Muscle of back (tissue), 11 donors: ENCODE measurements around the gene SMARCD2. TPM values are rescaled to one million over a fixed set of nuclear protein-coding genes. Genes with fewer than 3 reads are reported as not detected.
A peak's percentile ranks its signal among the peaks of the same experiment; 100 is the strongest.

ENCODE experiments used
- DNase-seq, 3 donors: peaks; one replicate each; pipeline versions ENCODE4 v3.0.0 to v3.0.0-alpha.2; 2013
- polyA plus RNA-seq, 10 donors: library from polyadenylated mRNA; unstranded; fragments of 120-200 nt; gene quantifications; one replicate each; pipeline ENCODE4 v1.2.1, GENCODE V29; 2013; ENCODE audit not compliant: insufficient read length in 10 of 10

Gene SMARCD2
- polyA plus RNA-seq, 10 donors, result 26.3 to 45.2 (median 30.7) TPM

DNA sequence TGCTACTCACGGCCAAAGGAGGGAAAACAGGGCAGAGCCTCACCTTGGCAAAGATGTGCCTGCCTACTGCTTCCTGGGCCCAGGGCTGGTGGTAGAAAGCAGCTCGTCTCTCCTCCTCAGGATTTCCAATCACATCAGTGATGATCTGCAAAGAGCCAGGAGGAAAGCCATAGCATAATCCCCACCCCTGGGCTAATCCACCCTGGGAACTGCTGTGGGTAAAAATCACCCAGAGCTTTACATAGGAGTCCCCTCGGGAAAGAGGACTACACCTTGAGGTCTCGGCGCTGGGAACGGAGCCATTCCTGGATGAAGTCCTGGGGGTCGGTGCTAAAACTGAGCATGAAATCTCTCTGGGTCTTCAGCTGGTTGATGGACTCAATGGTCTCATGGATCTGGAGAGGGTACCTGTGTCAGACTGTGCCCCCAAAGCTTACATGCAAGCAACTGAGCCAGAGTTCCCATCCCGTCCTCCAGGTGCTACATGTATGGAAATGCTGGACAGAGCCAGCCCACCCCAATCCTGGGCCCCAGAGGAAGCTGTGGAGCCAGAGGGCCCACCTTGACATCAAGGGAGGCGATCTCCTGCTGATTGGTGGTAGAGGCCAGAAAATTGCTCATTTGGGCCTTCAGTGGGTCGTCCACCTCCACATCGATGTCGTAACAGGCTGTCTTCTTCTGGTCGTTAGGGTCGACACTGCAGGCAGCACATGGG is 9.3 kb downstream of the SMARCD2 start:
- no peak for DNase-seq

DNA sequence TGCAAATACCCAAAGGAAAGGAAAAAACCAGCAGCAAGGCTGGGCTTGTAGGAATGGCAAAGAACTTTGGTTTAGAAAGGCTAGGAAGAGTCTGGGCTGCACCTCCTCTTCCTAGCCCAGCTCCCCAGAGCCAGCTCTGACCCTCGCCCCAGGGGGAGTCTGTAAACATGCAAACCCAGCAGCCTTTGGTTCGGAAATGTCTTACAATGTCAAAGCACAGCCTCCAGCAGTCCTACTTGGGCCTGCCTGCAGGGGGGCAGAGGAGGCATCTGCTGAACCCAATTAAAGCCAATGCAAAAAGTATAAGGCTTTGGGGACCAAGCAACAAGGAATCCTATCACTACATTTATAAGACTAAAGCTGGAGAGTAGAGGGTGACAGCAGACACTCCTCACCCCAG is 10.0 kb downstream of the SMARCD2 start:
- no peak for DNase-seq

DNA sequence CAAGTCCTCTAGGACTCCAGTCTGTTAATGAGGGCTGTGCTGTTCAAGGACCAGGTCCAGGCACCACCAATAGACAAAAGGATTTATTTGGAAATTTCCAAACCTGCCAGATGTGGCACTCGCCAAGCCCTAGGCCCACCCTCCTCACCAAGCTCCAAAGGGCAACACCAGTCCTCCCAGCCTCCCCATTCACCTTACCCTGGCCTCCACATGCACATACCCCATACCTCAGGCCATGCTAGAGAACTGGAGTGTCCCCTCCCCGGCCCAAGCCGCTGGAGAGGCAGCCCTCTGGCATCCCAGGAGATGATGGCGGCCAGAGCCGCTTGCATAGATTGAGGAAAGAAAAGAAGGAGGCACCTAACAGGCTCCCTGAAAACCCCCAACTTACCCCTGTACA is 10.5 kb downstream of the SMARCD2 start:
- no peak for DNase-seq

GRCh38 chr17:63831505-63831904 is 11.0 kb downstream of the SMARCD2 start:
- DNase-seq, result no peak

DNA sequence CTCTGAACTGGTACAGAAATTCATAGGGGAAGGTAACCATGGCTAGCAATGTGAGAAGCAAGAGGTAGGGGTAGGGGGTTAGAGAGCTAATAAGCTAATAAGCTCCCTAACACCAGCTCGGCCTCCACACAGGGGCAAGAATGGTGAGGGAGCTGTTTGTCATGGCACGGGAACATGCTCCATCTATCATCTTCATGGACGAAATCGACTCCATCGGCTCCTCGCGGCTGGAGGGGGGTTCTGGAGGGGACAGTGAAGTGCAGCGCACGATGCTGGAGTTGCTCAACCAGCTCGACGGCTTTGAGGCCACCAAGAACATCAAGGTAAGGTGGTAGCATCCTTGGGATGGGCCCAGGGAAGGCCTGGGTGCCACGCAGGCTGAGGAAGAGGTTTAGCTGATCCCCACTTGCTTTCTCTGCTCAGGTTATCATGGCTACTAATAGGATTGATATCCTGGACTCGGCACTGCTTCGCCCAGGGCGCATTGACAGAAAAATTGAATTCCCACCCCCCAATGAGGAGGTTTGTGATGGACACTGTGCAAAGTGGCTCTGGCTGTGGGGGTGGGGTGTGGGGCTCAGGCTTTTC is 11.5 kb downstream of the SMARCD2 start:
- no peak for DNase-seq

DNA sequence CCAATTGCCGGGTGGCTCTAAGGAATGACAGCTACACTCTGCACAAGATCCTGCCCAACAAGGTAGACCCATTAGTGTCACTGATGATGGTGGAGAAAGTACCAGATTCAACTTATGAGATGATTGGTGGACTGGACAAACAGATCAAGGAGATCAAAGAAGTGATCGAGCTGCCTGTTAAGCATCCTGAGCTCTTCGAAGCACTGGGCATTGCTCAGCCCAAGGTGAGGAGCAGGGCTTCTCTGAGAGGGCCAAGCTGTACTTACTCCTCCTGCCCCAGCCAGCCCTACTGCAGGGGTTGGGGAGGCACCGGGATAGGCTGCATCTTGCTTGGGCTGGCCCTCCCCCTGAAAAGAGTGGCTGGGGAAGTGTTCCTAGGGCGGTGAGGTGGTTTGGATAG is 12.2 kb downstream of the SMARCD2 start:
- no peak for DNase-seq

- no peak for DNase-seq
These were observed 13.5 kb downstream of the SMARCD2 start for GRCh38 chr17:63828936-63829335.

DNA sequence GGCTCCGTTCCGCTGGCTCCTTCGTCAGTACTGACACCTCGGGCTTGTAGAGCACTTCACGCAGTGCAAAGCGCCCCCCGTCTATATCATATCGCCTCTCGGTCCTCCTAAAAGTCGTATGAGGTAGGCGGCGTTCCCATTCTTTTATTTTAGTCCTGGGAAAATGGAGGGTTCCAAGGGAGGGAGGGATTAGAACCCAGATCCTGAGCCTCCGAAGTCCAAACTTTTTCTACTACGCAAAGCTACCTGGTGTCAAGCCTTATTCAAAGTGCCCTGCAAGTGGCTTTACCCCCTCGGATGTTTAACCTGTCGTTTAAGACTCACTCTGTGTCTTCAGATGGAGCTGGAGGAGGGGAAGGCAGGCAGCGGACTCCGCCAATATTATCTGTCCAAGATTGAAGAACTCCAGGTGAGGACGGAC is 14.7 kb downstream of the SMARCD2 start:
- no peak for DNase-seq

DNA sequence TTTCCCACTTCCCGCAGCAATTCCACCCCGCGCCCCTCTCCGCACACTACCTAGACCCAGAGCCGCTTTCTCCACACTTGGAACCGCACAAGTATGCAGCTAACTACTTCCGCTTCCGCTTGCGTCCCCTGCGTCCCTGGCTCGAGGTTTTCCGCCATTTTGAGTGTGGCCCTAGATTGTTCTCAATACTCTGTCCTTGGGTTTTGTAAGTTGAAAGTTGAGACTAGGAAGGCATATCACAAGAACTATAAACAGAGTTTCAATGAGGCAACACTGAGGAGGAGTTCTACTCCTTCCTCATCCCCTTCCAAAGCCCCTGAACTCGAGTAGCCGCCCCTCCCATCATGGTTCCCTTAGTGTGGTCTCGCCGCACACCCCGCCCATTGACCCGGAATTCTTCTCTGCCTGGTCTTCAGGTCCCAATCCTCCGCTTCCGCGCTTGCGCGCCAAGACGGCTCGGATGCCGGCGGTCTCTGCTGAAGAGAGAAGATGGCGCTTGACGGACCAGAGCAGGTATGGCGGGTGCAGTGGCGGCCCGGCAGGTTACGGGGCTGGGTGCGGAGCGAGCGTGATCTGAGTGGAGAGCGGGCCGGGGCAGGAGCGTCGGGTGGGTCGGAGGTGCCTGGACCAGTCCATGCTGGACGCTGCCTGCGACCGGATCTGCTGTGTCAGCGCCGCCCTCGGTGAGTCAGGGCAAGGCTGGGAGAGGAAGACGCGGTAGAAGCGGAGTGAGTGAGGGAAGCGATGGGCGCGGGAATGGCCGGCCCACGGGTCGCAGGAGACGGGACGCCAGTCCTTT is 15.3 kb downstream of the SMARCD2 start, which contains the start of the genes FTSJ3 and PSMC5:
TSS of gene FTSJ3 (minus strand) at position 662 of the 799 bp plus-strand sequence. CDS start 761 bp downstream, outside the sequence.
TSS of gene PSMC5 (plus strand) at position 430 of the 799 bp plus-strand sequence. CDS start at position 490, 60 bp downstream.
- DNase-seq, result peak; percentile 96 to 99 (median 98)

DNA sequence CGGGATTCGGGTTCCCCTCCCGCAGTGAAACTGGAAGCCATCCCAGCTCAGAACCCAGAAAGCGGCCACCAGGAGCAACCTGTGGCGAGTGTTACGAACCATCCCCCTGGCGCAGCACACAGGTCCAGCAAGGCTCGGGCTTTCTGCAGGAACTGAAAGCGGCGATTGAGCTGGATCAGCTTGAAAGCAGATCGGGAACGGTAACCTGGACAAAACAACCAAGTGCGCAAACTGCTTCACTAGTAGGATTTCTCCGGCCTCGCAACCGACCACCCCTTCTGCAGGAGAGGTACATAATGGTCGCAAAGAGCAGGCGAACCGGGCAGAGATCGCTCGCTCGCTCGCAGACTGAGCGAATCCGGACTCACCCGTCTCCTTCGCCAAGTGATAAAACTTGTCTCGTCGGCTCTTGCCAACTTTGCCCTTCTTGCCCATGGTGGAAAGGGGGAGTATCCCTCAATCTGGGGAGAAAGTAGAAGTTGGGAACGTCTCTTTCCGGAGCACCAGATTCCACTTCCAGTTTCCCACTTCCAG is 15.9 kb downstream of the SMARCD2 start:
- DNase-seq, result no peak

DNA sequence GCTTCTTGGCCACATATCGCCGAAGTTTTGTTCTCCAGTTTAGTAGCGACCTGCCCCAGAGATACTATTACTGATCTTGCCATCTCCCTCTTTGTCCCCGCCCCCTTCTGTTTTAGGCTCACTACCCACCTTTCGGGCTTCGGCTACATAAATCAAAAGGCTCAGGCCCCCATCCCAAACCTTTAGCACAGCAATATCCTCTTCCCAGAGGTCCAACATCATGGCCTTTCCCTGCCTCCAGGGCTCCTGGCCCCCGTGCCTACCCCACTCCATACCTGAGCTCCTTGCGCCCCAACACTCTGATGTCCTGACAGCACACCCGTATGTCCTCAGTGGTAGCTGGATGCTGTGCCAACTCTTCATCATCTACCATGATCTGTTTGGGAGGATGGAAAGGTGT is 18.1 kb downstream of the SMARCD2 start:
- DNase-seq, result no peak

- DNase-seq, result no peak
These were observed 18.7 kb downstream of the SMARCD2 start for GRCh38 chr17:63823659-63824331.

DNA sequence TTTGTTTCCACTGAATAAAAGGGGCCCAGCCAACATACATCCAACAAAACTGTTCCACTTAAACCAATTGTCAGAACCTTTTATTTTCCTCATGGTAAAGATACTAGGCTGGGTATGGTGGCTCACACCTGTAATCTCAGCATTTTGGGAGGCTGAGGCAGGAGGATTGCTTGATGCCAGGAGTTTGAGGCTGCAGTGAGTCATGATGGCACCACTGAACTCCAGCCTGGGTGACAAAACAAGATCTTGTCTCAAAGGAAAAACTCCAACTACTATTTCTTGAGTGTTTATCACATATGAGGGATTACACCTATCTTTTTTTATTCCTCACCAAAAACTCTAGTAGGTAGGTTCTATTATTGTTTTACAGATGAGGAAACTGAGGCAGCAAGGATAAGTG is 19.9 kb downstream of the SMARCD2 start:
- DNase-seq, result no peak

GRCh38 chr17:63821804-63822203 is 20.7 kb downstream of the SMARCD2 start:
- no peak for DNase-seq

- no peak for DNase-seq
These were observed 21.4 kb downstream of the SMARCD2 start for GRCh38 chr17:63820963-63821561.

- DNase-seq, result no peak
These were observed 22.6 kb downstream of the SMARCD2 start for GRCh38 chr17:63819585-63820537.

GRCh38 chr17:63819131-63819530 is 23.4 kb downstream of the SMARCD2 start:
- DNase-seq, result no peak

GRCh38 chr17:63817736-63818385 is 24.6 kb downstream of the SMARCD2 start:
- DNase-seq, result no peak

DNA sequence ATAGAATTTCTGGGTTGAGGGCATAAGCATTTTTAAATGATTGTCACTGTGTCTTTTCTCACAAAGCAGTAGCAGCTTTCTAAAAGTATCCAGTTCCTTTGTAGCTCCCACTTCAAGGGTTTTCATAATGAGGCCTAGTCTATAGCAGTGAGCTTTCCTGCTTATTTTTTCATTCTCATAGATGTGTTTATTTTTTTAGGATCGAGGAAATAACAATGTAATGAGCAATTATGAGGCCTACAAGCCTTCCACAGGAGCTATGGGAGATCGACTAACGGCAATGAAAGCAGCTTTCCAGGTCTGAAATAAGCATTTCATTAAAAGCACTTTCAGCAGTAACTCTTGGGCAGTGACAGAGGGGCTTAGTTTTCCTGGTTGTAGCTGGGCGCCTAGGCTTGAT is 25.8 kb downstream of the SMARCD2 start:
- DNase-seq, result no peak

GRCh38 chr17:63816123-63816522 is 26.4 kb downstream of the SMARCD2 start:
- DNase-seq, result no peak
